Type B pancreatic cell (in vitro differentiated cells): ENCODE measurements around the gene PRG3. TPM values are rescaled to one million over a fixed set of nuclear protein-coding genes. Genes with fewer than 3 reads are reported as not detected.
"Not testable (repeated sequence)": the region's sequence is repeated elsewhere in the genome, so short reads cannot be mapped to it uniquely, and the experiment has no call there.

Experiments
- DNase-seq: peaks from one replicate; pipeline ENCODE4 v3.0.0; 2021; ENCODE audit warnings: mixed read lengths; ENCODE audit not compliant: unreplicated experiment; ENCODE audit errors: extremely low spot score
- H3K27ac Mint-ChIP-seq: 2 replicates; pipeline ENCODE4 v1.8.0; 2021; ENCODE audit warnings: mild to moderate bottlenecking, mixed read lengths
- H3K27me3 Mint-ChIP-seq: 2 replicates; pipeline ENCODE4 v1.8.0; 2021; ENCODE audit warnings: mixed read lengths
- H3K36me3 Mint-ChIP-seq: 2 replicates; pipeline ENCODE4 v1.8.0; 2021; ENCODE audit warnings: mixed read lengths
- H3K4me1 Mint-ChIP-seq: one replicate; pipeline ENCODE4 v1.8.0; 2021; ENCODE audit warnings: mixed read lengths; ENCODE audit not compliant: unreplicated experiment
- H3K4me3 Mint-ChIP-seq: 2 replicates; pipeline ENCODE4 v1.8.0; 2021; ENCODE audit warnings: mild to moderate bottlenecking, mixed read lengths
- H3K9me3 Mint-ChIP-seq: 2 replicates; pipeline ENCODE4 v1.8.0; 2021; ENCODE audit warnings: mixed read lengths
- total RNA-seq: library from RNA; stranded (reverse); gene quantifications from 2 replicates; pipeline ENCODE4 v1.2.1, GENCODE V29; 2021; ENCODE audit warnings: low replicate concordance
- TF ChIP-seq, protein P1 (sequence below): fragments of 200-600 bp; sonication (generic); conservative IDR thresholded peaks from 2 replicates; pipeline ENCODE4 v1.5.0; 2021; ENCODE audit warnings: antibody characterized with exemption, mild to moderate bottlenecking

The PRG3 gene
- total RNA-seq, 1 donor from 2014 or later, result not detected

DNA sequence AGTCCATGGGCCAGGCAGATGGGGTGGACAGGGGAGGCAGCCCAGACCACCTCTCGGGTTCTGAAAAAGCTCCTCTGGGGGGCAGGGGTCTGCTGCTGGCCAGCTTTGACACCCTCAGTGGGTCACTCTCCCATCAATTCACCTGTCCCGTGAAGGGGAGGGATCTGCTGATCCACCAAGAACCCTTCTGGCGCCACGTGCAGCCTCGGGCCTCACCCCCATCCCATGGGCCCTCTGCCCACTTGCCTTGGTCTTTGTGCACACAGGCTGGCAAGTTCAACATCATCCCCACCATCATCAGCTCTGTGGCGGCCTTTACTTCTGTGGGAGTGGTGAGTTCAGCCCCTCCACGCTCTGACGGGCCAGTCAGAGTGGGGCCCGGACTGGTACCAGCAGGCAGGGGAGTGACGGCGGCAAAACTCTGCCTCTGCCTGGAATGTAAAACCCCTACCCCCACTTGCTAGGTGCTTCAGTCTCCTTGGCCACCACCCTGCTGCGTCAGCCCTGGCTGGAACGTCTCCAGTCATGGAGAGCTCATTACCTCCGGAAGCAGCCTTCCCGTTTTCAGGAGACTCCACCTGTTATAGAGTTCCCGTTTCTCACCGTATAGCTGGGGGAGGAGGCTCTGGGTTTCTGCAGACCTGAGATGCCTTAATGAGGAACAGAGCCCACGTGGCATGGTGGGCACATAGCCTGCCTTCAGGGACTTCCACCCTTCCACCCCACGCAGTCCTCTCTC, 12.7 kb downstream of the PRG3 start:
- Mint-ChIP-seq H3K4me3 (no peak overlapping the region), H3K27ac (no peak overlapping the region), H3K9me3 (no peaks in the 10 kb centered on the region), H3K36me3 (no peaks in the 10 kb centered on the region), H3K4me1 (no peaks in the 10 kb centered on the region), H3K27me3 (peaks cover 17% of the 10 kb centered on the region)
- TF ChIP-seq, protein P1, sequence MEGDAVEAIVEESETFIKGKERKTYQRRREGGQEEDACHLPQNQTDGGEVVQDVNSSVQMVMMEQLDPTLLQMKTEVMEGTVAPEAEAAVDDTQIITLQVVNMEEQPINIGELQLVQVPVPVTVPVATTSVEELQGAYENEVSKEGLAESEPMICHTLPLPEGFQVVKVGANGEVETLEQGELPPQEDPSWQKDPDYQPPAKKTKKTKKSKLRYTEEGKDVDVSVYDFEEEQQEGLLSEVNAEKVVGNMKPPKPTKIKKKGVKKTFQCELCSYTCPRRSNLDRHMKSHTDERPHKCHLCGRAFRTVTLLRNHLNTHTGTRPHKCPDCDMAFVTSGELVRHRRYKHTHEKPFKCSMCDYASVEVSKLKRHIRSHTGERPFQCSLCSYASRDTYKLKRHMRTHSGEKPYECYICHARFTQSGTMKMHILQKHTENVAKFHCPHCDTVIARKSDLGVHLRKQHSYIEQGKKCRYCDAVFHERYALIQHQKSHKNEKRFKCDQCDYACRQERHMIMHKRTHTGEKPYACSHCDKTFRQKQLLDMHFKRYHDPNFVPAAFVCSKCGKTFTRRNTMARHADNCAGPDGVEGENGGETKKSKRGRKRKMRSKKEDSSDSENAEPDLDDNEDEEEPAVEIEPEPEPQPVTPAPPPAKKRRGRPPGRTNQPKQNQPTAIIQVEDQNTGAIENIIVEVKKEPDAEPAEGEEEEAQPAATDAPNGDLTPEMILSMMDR, result no peak
- no peak for DNase-seq

- peaks cover 2% of the 10 kb centered on the region for H3K4me1 Mint-ChIP-seq
Observed at GRCh38 chr11:57364851-57365660, 15.9 kb downstream of the PRG3 start.

GRCh38 chr11:57363131-57364080, 17.5 kb downstream of the PRG3 start:
- Mint-ChIP-seq H3K27ac (no peak overlapping the region), H3K4me3 (no peak overlapping the region), H3K27me3 (peaks cover 16% of the 10 kb centered on the region), H3K4me1 (peaks cover 14% of the 10 kb centered on the region), H3K9me3 (no peaks in the 10 kb centered on the region), H3K36me3 (no peaks in the 10 kb centered on the region)
- TF ChIP-seq, protein P1, result no peak
- DNase-seq, result no peak

More at GRCh38 chr11:57364851-57365660, 15.9 kb downstream of the PRG3 start:
- peaks cover 11% of the 10 kb centered on the region for H3K27me3 Mint-ChIP-seq
- H3K4me3 Mint-ChIP-seq, result no peak overlapping the region
- TF ChIP-seq, protein P1, result no peak
- H3K27ac Mint-ChIP-seq, result no peak overlapping the region
- no peak for DNase-seq
- H3K36me3 Mint-ChIP-seq, result no peaks in the 10 kb centered on the region
- H3K9me3 Mint-ChIP-seq, result no peaks in the 10 kb centered on the region

DNA sequence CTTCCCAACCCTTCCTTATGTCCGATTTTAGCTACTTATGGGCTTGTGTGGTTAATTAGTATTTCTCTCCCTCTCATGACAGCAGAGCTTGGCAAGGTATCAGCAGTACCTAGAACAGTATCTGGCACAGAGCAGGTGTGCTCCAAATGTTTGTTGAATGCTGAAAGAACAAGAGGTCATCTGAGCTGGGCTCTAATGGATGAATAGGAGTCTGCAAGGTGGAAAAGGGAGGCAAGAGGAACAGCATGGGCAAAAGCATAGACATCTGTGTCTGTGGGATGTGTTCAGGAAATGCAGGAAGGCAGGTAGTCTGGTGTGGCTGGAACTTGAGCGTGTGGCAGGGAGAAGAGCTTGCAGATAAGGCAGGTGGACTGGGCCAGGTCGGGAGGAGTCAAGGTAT, 19.0 kb downstream of the PRG3 start:
- TF ChIP-seq, protein P1, result no peak
- no peaks in the 10 kb centered on the region for H3K9me3 Mint-ChIP-seq
- peaks cover 15% of the 10 kb centered on the region for H3K4me1 Mint-ChIP-seq
- no peak for DNase-seq
- no peaks in the 10 kb centered on the region for H3K36me3 Mint-ChIP-seq
- peaks cover 17% of the 10 kb centered on the region for H3K27me3 Mint-ChIP-seq
- H3K27ac Mint-ChIP-seq, result no peak overlapping the region
- no peak overlapping the region for H3K4me3 Mint-ChIP-seq

GRCh38 chr11:57361420-57361819, 19.5 kb downstream of the PRG3 start:
- Mint-ChIP-seq H3K27me3 (peaks cover 13% of the 10 kb centered on the region), H3K4me1 (peaks cover 15% of the 10 kb centered on the region)
- H3K4me3 Mint-ChIP-seq, DNase-seq, H3K9me3 Mint-ChIP-seq, H3K27ac Mint-ChIP-seq, H3K36me3 Mint-ChIP-seq: not testable (repeated sequence)
